ENCODE data around the gene NALCN.

NALCN gene

GRCh38 chr13:101291206-101291605 is 125.1 kb downstream of the NALCN start:
- DNase-seq (ENCODE audit: low read depth): no peak

GRCh38 chr13:101289764-101290163 is 126.5 kb downstream of the NALCN start:
- DNase-seq (ENCODE audit: low read depth): no peak

- no peak for DNase-seq (ENCODE audit: low read depth)
These were observed 132.5 kb downstream of the NALCN start for GRCh38 chr13:101283782-101284181.

- DNase-seq (ENCODE audit: low read depth): no peak
These were observed 143.4 kb downstream of the NALCN start for GRCh38 chr13:101272886-101273285.

- DNase-seq (ENCODE audit: low read depth): no peak
These were observed 144.5 kb downstream of the NALCN start for GRCh38 chr13:101271681-101272245.

GRCh38 chr13:101267656-101268055 is 148.7 kb downstream of the NALCN start:
- DNase-seq (ENCODE audit: low read depth): no peak

GRCh38 chr13:101265934-101266333 is 150.4 kb downstream of the NALCN start:
- DNase-seq (ENCODE audit: low read depth): no peak

- DNase-seq (ENCODE audit: low read depth): no peak
These were observed 151.4 kb downstream of the NALCN start for GRCh38 chr13:101264931-101265330.

- DNase-seq (ENCODE audit: low read depth): no peak
These were observed 154.0 kb downstream of the NALCN start for GRCh38 chr13:101262306-101262705.

GRCh38 chr13:101258509-101258908 is 157.8 kb downstream of the NALCN start:
- DNase-seq (ENCODE audit: low read depth): no peak

GRCh38 chr13:101258071-101258470 is 158.2 kb downstream of the NALCN start:
- no peak for DNase-seq (ENCODE audit: low read depth)

GRCh38 chr13:101248739-101249514 is 167.4 kb downstream of the NALCN start:
- no peak for DNase-seq (ENCODE audit: low read depth)

- DNase-seq (ENCODE audit: low read depth): no peak
These were observed 173.6 kb downstream of the NALCN start for GRCh38 chr13:101242720-101243119.

- no peak for DNase-seq (ENCODE audit: low read depth)
These were observed 177.8 kb downstream of the NALCN start for GRCh38 chr13:101238555-101238954.

GRCh38 chr13:101231751-101232428 is 184.4 kb downstream of the NALCN start:
- DNase-seq (ENCODE audit: low read depth): no peak

- DNase-seq (ENCODE audit: low read depth): no peak
These were observed 185.9 kb downstream of the NALCN start for GRCh38 chr13:101230271-101230890.

- DNase-seq (ENCODE audit: low read depth): no peak
These were observed 196.6 kb downstream of the NALCN start for GRCh38 chr13:101219609-101220265.

- DNase-seq (ENCODE audit: low read depth): no peak
These were observed 197.8 kb downstream of the NALCN start for GRCh38 chr13:101218484-101218883.

GRCh38 chr13:101217086-101217485 is 199.2 kb downstream of the NALCN start:
- no peak for DNase-seq (ENCODE audit: low read depth)

GRCh38 chr13:101211261-101211660 is 205.0 kb downstream of the NALCN start:
- DNase-seq (ENCODE audit: low read depth): no peak

GRCh38 chr13:101210774-101211173 is 205.5 kb downstream of the NALCN start:
- DNase-seq (ENCODE audit: low read depth): no peak

GRCh38 chr13:101209206-101209893 is 207.0 kb downstream of the NALCN start:
- DNase-seq (ENCODE audit: low read depth): no peak
